LoVo (cell line): ENCODE measurements around the gene KDM4B.

ENCODE experiments used
- DNase-seq: peaks from one replicate; pipeline ENCODE4 v3.0.0-alpha.2; 2016; ENCODE audit warnings: low spot score

Gene KDM4B

GRCh38 chr19:5091018-5091683, 122.2 kb downstream of the KDM4B start:
- DNase-seq, result no peak

DNA sequence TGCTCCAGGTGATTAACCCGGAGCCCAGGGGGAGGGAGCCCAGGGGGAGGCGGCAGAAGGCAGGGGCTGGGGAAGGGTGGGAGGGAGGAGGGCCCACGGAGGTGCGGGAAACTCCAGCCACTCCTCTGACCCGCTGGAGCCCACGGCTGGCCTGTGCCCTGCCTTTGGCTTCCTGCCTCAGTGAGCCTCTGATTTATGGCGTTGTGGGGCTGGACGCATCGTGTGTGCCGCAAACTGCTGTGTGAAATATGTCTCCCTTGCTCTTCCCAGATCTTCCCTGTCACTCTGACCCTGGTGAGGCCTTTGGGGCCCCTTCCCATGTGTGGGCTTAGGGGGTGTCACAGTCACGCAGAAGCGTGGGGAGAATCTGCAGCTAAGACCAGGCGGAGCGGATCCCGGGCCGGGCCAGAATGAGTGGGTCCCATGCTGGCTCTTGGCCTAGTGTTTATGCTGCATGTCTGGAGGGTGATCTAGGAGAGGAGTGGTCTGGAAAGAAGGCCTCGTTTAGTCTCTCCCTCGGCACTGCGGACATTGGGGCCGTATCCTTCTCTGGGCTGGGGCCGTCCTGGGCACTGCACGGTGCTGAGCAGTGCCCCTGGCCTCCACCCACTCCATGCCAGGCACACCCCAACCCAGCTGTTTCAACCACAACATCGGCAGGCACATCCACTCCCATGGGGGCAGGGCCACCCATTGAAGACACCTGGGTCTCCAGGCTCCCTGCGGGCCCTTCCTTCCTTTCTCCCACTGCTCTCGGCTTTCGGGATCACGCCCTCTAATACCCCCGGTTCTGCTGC, 123.0 kb downstream of the KDM4B start:
- no peak for DNase-seq

DNA sequence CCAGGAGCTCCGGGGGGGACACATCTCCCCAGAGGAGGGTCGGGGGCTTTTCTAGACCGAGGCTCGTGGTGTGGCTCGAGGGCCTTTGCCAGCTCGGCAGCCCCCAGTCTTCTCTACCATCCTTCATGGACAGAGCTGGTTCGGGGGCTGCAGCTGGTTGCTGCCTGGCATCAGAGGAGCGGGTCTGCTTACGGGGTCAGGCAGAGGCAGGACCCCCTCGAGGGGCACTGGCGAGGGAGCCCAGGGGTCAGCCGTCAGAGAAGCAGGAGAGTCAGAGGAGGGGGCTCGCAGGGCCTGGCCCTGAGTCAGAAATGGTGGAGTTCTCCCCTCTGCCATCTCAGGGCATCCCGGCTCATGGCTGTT, 123.5 kb downstream of the KDM4B start:
- DNase-seq, result no peak

DNA sequence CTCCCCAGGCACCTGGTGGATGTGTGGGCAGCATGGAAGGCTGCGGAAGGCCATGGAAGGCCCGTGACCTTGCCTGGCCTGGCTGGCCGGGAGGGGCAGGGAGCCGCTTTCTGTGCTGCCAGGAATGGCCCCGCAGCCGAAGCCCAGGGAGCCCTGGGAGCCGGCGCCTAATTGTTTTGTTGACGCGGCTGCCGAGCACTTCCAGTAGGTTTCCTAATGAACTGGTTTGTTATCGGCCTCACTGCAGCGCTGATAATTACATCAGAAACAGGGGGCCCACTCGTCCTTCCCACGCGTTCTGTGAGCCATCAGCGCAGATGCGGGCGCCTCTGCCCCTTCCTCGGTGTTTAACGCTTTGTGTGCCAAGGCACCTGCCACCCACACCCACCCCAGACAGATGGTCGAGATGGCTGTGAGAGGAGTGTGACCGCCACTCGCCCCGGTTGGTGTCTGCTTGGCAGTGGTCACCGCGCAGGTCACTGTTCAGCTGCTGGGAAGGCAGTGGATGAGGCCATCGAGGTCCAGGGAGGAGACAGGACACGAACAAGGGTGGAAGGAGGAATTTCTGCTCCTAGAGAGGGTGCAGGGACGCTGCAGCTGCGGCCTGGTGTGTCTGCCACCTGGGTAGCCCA, 124.5 kb downstream of the KDM4B start:
- no peak for DNase-seq

GRCh38 chr19:5093948-5094718, 125.2 kb downstream of the KDM4B start:
- no peak for DNase-seq

GRCh38 chr19:5094768-5095567, 126.1 kb downstream of the KDM4B start:
- DNase-seq, result no peak

DNA sequence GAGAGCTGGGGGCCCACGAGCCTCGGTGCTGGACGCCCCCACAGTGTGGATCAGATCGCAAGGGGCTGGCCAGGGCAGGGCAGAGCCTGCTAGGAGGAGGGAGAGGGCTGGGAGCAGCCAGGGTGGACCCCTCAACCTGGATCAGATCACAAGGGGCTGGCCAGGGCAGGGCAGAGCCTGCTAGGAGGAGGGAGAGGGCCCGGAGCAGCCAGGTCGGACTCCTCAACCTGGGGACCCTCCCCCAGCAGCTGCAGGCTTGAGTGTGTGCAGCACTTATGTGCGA, 126.6 kb downstream of the KDM4B start:
- DNase-seq, result no peak

DNA sequence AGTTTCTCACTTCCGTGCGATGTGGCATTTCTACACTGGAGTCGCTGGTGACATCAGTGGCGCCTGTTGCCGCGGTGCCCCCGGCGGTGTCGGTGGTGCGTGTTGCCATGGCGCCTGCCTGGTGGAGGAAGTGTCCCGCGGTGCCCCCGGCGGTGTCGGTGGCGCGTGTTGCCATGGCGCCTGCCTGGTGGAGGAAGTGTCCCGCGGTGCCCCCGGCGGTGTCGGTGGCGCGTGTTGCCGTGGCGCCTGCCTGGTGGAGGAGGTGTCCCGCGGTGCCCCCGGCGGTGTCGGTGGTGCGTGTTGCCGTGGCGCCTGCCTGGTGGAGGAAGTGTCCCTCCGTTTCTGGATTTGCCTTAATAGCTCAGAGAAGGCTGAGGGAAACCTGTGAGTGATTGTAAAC, 127.6 kb downstream of the KDM4B start:
- DNase-seq, result no peak

- no peak for DNase-seq
Measured at GRCh38 chr19:5097331-5097930, 128.5 kb downstream of the KDM4B start.

- no peak for DNase-seq
Measured at GRCh38 chr19:5097959-5098623, 129.2 kb downstream of the KDM4B start.

DNA sequence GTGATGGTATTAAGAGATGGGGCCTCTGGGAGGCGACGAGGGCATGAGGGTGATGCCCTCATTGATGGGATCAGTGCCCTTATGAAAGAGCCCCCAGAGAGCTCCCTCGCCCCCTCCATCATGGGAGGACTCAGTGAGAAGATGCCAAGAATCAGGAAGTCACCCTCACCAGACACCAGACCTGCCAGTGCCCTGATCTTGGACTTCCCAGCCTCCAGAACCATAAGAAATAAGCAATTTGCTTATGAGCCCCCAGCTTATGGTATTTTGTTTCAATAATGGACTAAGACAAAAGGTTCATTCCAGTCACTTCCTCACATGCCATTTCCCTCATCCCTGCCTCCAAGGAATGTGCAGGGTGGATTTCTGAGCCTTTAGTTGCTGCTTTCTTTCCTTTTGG, 129.7 kb downstream of the KDM4B start:
- no peak for DNase-seq

GRCh38 chr19:5099701-5100221, 130.8 kb downstream of the KDM4B start:
- no peak for DNase-seq

DNA sequence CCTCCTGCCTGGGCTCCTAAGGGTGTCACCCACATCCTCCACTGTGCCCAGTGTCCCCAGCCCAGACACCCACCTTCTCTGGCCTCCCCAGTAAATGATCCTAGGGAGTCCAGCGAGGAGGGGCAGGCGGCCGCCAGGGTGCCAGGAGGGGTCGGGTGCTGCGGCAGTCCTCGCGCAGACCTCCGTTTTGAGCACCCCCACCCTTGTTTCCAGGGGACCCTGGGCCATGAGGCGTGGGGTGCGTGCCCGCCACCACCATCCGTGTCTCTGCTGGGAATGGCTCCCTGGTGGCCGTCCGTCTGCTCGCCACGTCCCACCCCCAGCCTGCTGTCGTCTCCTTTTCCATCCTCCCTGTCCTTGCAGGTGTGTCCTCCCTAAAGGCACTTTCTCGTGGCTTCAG, 133.0 kb downstream of the KDM4B start:
- DNase-seq, result no peak

GRCh38 chr19:5102520-5102919, 133.6 kb downstream of the KDM4B start:
- no peak for DNase-seq

DNA sequence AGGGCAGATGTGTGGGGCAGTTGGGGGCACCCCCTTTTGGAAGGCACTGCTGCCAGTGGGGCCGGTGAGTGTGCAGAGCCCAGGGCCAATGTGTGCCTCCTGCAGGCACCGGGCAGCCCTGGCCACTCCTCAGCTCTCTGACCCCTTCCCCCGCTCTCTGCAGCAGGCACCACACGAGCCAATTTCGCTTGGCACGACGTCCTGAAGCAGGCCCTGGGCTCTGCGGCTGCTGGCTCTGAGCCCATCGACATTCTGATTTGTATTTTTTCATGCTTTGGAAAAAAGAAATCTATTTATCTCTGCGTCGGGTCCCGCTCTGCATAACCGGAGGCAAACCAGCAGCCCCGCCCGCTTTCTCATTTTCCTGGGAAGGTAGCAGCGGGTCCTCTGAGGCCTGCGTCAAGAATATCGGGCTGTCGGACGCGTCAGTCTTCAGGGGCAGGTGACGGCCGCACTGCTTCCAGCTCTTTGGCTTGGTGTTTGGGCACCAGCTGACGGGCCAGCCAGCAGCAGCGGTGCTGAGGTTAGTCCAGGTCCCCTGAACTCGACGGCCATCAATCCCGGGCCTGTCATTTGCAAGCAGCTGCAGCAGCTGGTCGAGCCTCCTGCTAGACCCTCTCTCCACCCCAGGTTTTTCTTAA, 134.3 kb downstream of the KDM4B start:
- DNase-seq, result no peak

- no peak for DNase-seq
Measured at GRCh38 chr19:5103812-5104410, 135.0 kb downstream of the KDM4B start.

DNA sequence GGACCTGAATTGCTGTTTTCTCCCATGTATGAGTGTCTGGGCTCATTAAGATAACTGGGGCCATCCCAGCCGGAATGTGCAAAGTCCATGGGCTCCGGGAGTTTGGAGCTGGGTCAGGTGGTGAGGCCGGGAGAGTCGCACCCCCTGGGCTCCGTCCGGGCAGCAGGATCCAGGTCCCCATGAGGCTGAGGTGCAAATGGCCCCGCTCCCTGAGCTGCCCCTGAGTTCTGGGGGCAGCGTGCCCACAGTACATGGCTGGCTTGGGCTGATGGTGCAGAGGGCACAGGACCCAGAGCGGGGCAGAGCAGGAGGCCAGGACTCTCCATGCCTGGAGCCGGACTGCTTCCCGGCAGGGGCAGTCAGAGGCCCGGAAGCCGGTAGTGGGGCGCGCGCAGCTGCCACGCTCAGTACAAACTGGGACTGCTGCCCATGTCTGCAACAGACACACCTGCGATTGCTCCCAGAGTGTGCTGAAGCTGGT, 136.0 kb downstream of the KDM4B start:
- DNase-seq, result no peak

DNA sequence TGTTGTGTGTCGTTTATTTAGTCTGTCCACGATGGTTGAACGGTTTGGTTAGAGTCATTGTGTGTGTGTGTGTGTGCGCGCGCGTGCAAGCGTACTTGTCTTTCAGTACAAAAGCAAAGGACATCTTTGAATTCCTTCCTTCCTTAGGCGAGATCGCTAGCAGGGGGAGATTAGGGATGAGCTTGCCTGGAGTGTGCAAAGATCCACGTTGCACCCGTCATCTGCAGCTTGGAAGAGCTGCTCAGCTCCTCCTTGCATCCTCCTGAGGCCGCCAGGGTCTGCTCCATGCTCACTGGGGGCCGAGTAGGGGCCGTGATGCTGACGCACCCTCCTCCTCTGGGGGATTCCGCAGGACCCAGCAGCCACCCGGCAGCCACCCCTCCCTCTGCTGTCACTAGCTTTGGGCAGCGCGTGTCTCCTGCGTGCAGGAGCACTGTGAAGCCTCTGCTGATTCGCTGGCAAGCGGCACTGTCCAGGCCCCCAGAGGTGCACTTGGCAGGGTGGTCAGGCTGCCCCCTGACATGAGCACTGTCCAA, 137.3 kb downstream of the KDM4B start:
- DNase-seq, result no peak

- DNase-seq, result no peak
Measured at GRCh38 chr19:5106971-5107370, 138.1 kb downstream of the KDM4B start.
